Right cardiac atrium (tissue), 5 donors: ENCODE results near the gene GIGYF2. TPM values are rescaled to one million over a fixed set of nuclear protein-coding genes. Genes with fewer than 3 reads are reported as not detected.
"Not testable (repeated sequence)": the region's sequence is repeated elsewhere in the genome, so short reads cannot be mapped to it uniquely, and the experiment has no call there.

Experiments
- ATAC-seq, 2 donors: fragments of 200-7000 bp; cut with Tn5 transposase; one replicate each; pipeline versions ENCODE4 v1.8.0 to v1.9.1; 2020; ENCODE audit warnings: moderate library complexity in 2 of 2, mild to moderate bottlenecking in 1 of 2
- DNase-seq, 3 donors: peaks; one replicate each; pipeline ENCODE4 v3.0.0-alpha.2; 2020
- H3K27ac ChIP-seq: one replicate; pipeline ENCODE4 v1.5.1; 2013; ENCODE audit warnings: mild to moderate bottlenecking, low read length, control low read depth, moderate library complexity
- H3K27me3 ChIP-seq: one replicate; pipeline ENCODE4 v1.6.1; 2013; ENCODE audit not compliant: control insufficient read depth, insufficient read depth
- H3K4me1 ChIP-seq: one replicate; pipeline ENCODE4 v1.6.1; 2013; ENCODE audit warnings: low read length; ENCODE audit not compliant: control insufficient read depth, insufficient read depth
- H3K4me3 ChIP-seq: one replicate; pipeline ENCODE4 v1.5.1; 2013; ENCODE audit warnings: low read length, control low read depth
- H3K9me3 ChIP-seq: one replicate; pipeline ENCODE4 v1.6.1; 2013; ENCODE audit warnings: low read length; ENCODE audit not compliant: control insufficient read depth
- WGBS: extraction: QIAGEN DNeasy Blood & Tissue Kit; methylation state at CpG from one replicate; pipeline ENCODE4 v1.1.7; 2013; 5-methylcytosine and 5-hydroxymethylcytosine counted together
- intact Hi-C, 4 donors: fragments of 100-400 bp; cut with DNase I; formaldehyde crosslinking; loops; one replicate each; pipeline versions ENCODE4 v1.11.0 to v1.14.0; 2022 to 2023
- polyA plus RNA-seq: library from polyadenylated mRNA; stranded (reverse); fragments of 200-250 nt; gene quantifications from one replicate; pipeline ENCODE4 v1.2.3, GENCODE V29; 2013
- total RNA-seq, 4 donors: library from RNA; stranded (reverse); fragmentation: NEBNext Ultra II Directional; extraction: Animal tissue kit (Norgen Biotek cat#: 25700); gene quantifications; one replicate each; pipeline ENCODE4 v1.2.1, GENCODE V29; 2021
- donor health status: healthy with polysubstance abuse.
- donor health status: DM: no; HTN: yes; CAD: no.
- donor health status: DM: no; HTN: no; CAD: no.
- donor health status: DM: no; HTN: yes; CAD: no; lungs with severe emphysema.
- donor health status: DM: yes; HTN: yes; CAD: no.

The GIGYF2 gene
- total and polyA plus RNA-seq, 5 donors, result 21.6 to 68.2 (median 61.3) TPM

GRCh38 chr2:232713505-232713904, 16.4 kb downstream of the GIGYF2 start:
- Histone ChIP-seq H3K4me3 (no peak overlapping the region), H3K27ac (no peak overlapping the region), H3K4me1 (no peaks in the 10 kb centered on the region), H3K9me3 (no peaks in the 10 kb centered on the region), H3K27me3 (no peaks in the 10 kb centered on the region)
- no peak for DNase-seq
- intact Hi-C loops, result no loop called here
- no peak for ATAC-seq

- Histone ChIP-seq H3K4me3 (no peak overlapping the region), H3K4me1 (peaks cover 2% of the 10 kb centered on the region), H3K27me3 (no peaks in the 10 kb centered on the region), H3K27ac (no peak overlapping the region), H3K9me3 (no peaks in the 10 kb centered on the region)
- intact Hi-C loops, result no loop called here
- DNase-seq (no peak), ATAC-seq (no peak)
- WGBS, result 84% methylated on average over 3 of the region's 3 CpGs
These were observed 17.8 kb downstream of the GIGYF2 start for GRCh38 chr2:232714969-232715368.

- intact Hi-C loops, result not testable (repeated sequence)
These were observed 22.9 kb downstream of the GIGYF2 start for GRCh38 chr2:232720056-232720455.

GRCh38 chr2:232721261-232721660, 24.1 kb downstream of the GIGYF2 start:
- Histone ChIP-seq H3K27me3 (no peaks in the 10 kb centered on the region), H3K4me3 (no peak overlapping the region), H3K27ac (no peak overlapping the region), H3K4me1 (peaks cover 2% of the 10 kb centered on the region), H3K9me3 (no peaks in the 10 kb centered on the region)
- WGBS, result 86% methylated on average over 2 of the region's 2 CpGs
- no peak for DNase-seq
- intact Hi-C loops, result no loop called here
- ATAC-seq, result no peak

More at GRCh38 chr2:232720056-232720455, 22.9 kb downstream of the GIGYF2 start:
- not testable (repeated sequence) for DNase-seq, H3K27me3 ChIP-seq, H3K4me3 ChIP-seq, ATAC-seq, H3K27ac ChIP-seq, H3K9me3 ChIP-seq, H3K4me1 ChIP-seq

GRCh38 chr2:232721882-232722281, 24.8 kb downstream of the GIGYF2 start:
- no peak overlapping the region for H3K4me3 ChIP-seq
- no peaks in the 10 kb centered on the region for H3K9me3 ChIP-seq
- 72% methylated on average over 2 of the region's 2 CpGs for WGBS
- no peaks in the 10 kb centered on the region for H3K27me3 ChIP-seq
- H3K4me1 ChIP-seq, result peaks cover 2% of the 10 kb centered on the region
- ATAC-seq (no peak), DNase-seq (no peak)
- H3K27ac ChIP-seq, result no peak overlapping the region
- intact Hi-C loops, result no loop called here

- intact Hi-C loops, result no loop called here
- WGBS, result 83% methylated on average over 1 of the region's 1 CpG
- H3K27ac ChIP-seq, result no peak overlapping the region
- ATAC-seq, result no peak
- H3K27me3 ChIP-seq, result no peaks in the 10 kb centered on the region
- H3K4me1 ChIP-seq, result peaks cover 2% of the 10 kb centered on the region
- H3K4me3 ChIP-seq, result no peak overlapping the region
- no peaks in the 10 kb centered on the region for H3K9me3 ChIP-seq
- DNase-seq, result no peak
These were observed 25.9 kb downstream of the GIGYF2 start for GRCh38 chr2:232723027-232723426.

GRCh38 chr2:232728785-232729184, 31.7 kb downstream of the GIGYF2 start:
- 93% methylated on average over 3 of the region's 3 CpGs for WGBS
- ATAC-seq, result no peak
- intact Hi-C loops, result no loop called here
- DNase-seq, result no peak
- no peak overlapping the region for H3K4me3 ChIP-seq
- H3K4me1 ChIP-seq, result no peaks in the 10 kb centered on the region
- H3K27me3 ChIP-seq, result no peaks in the 10 kb centered on the region
- H3K27ac ChIP-seq, result no peak overlapping the region
- H3K9me3 ChIP-seq, result no peaks in the 10 kb centered on the region

GRCh38 chr2:232731470-232731869, 34.3 kb downstream of the GIGYF2 start:
- 81% methylated on average over 2 of the region's 2 CpGs for whole genome bisulfite sequencing
- Histone ChIP-seq H3K4me1 (no peaks in the 10 kb centered on the region), H3K27ac (no peak overlapping the region), H3K4me3 (no peak overlapping the region), H3K27me3 (no peaks in the 10 kb centered on the region), H3K9me3 (no peaks in the 10 kb centered on the region)
- no peak for ATAC-seq
- intact Hi-C loops, result no loop called here
- no peak for DNase-seq

GRCh38 chr2:232741294-232741693, 44.2 kb downstream of the GIGYF2 start:
- H3K4me1 ChIP-seq, result no peaks in the 10 kb centered on the region
- intact Hi-C loops, result no loop called here
- H3K27me3 ChIP-seq, result no peaks in the 10 kb centered on the region
- no peak overlapping the region for H3K27ac ChIP-seq
- ATAC-seq (no peak), DNase-seq (peak in 1 of 3 donors; percentile 18)
- no peaks in the 10 kb centered on the region for H3K9me3 ChIP-seq
- no peak overlapping the region for H3K4me3 ChIP-seq
- WGBS, result 80% methylated on average over 4 of the region's 4 CpGs

GRCh38 chr2:232741972-232742371, 44.8 kb downstream of the GIGYF2 start:
- Histone ChIP-seq H3K9me3 (no peaks in the 10 kb centered on the region), H3K4me1 (no peaks in the 10 kb centered on the region), H3K4me3 (no peak overlapping the region), H3K27me3 (no peaks in the 10 kb centered on the region), H3K27ac (no peak overlapping the region)
- ATAC-seq (no peak), DNase-seq (no peak)
- intact Hi-C loops, result no loop called here
- 94% methylated on average over 3 of the region's 3 CpGs for WGBS

GRCh38 chr2:232744963-232745362, 47.8 kb downstream of the GIGYF2 start:
- H3K4me1 ChIP-seq, result no peaks in the 10 kb centered on the region
- WGBS, result 98% methylated on average over 1 of the region's 1 CpG
- intact Hi-C loops, result no loop called here
- DNase-seq, result no peak
- no peak overlapping the region for H3K4me3 ChIP-seq
- ATAC-seq, result no peak
- H3K27ac ChIP-seq, result no peak overlapping the region
- no peaks in the 10 kb centered on the region for H3K9me3 ChIP-seq
- no peaks in the 10 kb centered on the region for H3K27me3 ChIP-seq

GRCh38 chr2:232748038-232748437, 50.9 kb downstream of the GIGYF2 start:
- H3K9me3 ChIP-seq, result no peaks in the 10 kb centered on the region
- no peaks in the 10 kb centered on the region for H3K27me3 ChIP-seq
- ATAC-seq (no peak), DNase-seq (no peak)
- no peak overlapping the region for H3K4me3 ChIP-seq
- H3K27ac ChIP-seq, result no peak overlapping the region
- 99% methylated on average over 3 of the region's 3 CpGs for WGBS
- intact Hi-C loops, result no loop called here
- no peaks in the 10 kb centered on the region for H3K4me1 ChIP-seq
